NCI-H2196 (cell line): ENCODE measurements around the gene HAS3.
"Not testable (repeated sequence)": the region's sequence is repeated elsewhere in the genome, so short reads cannot be mapped to it uniquely, and the experiment has no call there.

Experiments used
- DNase-seq: peaks from one replicate; lab custom pipeline; 2025; ENCODE audit not compliant: unreplicated experiment; lab: John Stamatoyannopoulos, UW

HAS3 gene

GRCh38 chr16:69141936-69142335, 36.5 kb downstream of the HAS3 start:
- DNase-seq = no peak

DNA sequence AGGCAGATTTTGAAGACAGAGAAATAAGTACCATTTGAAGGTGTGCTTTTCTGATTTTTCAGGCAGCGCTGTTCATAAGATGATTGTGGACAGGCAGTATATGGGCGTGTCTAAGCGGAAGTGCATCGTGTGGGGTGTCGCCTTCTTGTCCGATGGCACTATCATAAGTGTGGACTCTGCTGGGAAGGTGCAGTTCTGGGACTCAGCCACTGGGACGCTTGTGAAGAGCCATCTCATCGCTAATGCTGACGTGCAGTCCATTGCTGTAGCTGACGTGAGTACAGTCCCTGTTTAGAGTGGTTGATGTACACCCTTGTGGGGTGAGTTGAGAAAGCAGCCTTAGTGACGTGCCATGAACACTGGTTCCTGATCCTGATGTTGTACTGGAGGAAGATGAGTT, 37.7 kb downstream of the HAS3 start:
- no peak for DNase-seq

DNA sequence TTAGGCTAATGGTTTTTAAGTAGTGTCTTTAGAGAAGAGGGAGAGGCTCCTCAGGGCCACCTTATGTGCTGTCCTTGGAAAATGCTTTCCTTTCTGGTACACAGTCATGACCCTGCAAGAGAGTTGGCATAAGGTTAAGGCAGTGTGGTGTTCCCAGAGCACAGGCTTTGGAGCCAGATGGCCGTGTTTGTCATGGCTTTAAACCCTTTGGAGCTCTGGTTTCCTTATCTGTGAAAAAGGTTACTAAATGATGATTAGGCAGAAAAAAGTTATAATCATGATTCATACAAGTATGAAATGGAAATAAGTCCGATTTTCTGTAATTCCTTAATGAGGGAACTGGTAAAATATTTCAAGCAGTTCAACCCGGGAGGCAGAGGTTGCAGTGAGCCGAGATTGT, 40.2 kb downstream of the HAS3 start:
- no peak for DNase-seq

DNA sequence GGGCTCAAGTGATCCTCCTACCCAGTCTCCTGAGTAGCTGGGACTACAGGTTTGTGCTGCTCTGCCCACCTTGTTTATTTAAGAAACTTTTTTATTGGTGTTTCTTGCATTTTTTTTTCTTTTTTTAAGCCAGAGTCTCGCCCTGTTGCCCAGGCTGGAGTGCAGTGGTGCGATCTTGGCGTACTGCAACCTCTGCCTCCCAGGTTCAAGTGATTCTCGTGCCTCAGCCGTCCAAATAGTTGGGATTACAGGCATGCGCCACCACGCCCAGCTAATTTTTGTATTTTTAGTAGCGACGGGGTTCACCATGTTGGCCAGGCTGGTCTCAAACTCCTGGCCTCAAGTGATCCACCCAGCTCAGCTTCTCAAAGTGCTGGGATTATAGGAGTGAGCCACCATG, 44.2 kb downstream of the HAS3 start:
- DNase-seq = not testable (repeated sequence)

GRCh38 chr16:69150146-69150865, 44.9 kb downstream of the HAS3 start:
- peak; percentile 53 for DNase-seq

DNA sequence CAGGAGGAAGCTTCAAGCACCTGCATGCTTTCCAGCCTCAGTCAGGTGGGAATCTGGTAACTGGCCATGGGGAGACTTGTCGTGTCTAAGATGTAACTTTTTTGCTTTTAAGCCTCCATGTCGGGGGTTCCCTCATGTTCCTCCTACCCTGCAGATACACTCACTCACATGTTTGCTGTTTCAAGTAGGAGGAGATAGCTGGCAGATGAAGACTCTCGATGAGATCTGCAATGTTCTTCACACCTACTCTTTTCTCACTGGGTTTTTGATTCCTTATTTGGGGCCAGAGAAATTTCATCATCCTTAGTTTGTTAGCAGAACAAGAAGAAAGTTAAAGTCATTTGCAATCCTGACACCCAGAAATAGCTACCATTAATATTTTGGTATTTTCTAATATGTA, 51.7 kb downstream of the HAS3 start:
- no peak for DNase-seq

- DNase-seq = no peak
Observed at GRCh38 chr16:69160192-69160591, 54.7 kb downstream of the HAS3 start.

- no peak for DNase-seq
Observed at GRCh38 chr16:69165584-69165983, 60.1 kb downstream of the HAS3 start.

- DNase-seq = peak; percentile 5
Observed at GRCh38 chr16:69166221-69166833, 60.9 kb downstream of the HAS3 start.

DNA sequence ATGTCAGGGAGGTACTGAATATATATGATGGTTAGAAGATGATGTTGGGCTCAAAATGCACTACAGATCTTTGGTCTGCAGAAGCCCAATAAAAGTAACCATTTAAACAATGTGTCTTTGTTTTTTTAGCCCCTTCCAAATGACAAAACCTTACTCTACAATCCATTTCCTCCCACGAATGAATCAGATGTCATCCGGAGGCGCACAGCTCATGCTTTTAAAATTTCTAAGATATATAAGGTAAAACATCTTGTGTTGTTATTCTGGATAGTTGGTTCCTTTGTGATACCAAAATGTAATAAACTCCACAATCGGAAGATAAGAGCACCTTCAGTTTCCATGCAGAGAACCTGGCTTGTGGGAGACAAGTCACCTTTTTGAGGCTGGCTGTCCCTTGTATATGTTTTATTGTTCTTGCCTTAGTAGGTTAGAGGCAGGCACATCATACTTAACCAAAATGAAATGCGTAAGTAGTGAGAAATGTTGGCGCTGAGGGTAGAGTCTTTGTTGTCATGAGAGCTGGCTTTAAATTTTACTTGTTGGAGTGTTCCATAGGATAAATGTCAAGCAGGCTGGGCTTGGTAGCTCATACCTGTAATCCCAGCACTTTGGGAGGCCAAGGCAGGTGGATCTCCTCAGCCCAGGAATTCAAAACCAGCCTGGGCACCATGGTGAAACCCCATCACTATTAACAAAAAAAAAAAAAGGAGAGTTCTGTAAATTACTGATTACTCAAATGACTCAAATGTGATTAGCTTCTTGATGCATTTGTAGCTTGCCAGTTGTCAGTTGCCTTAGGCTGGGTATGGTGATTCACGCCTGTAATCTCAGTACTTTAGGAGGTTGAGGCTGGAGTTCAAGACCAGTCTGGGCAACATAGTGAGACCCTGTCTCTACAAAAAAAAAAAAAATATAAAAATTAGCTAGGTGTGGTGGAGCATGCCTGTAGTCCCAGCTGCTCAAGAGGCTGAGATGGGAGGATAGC, 61.8 kb downstream of the HAS3 start:
- no peak for DNase-seq
